ENCODE measurements around the gene CD40LG. TPM values are rescaled to one million over a fixed set of nuclear protein-coding genes. Genes with fewer than 3 reads are reported as not detected.
A peak's percentile ranks its signal among the peaks of the same experiment; 100 is the strongest.

The CD40LG gene
- total and polyA plus RNA-seq, 10 donors = 1.3 to 8.7 (median 2.4) TPM

- 87 to 96% (median 95%) methylated on average over 4 of the region's 4 CpGs for WGBS, 5 donors
- no peak for DNase-seq
- Histone ChIP-seq H3K27ac (no peak overlapping the region), H3K9me3 (no peaks in the 10 kb centered on the region), H3K4me1 (no peaks in the 10 kb centered on the region), H3K4me3 (no peak overlapping the region), H3K36me3 (no peaks in the 10 kb centered on the region), H3K27me3 (replicated peaks in 1 of 7) (no peaks in the 10 kb centered on the region)
- no peak for TF ChIP-seq CTCF (IDR thresholded peaks at IDR 0.05 in 8 of 11, conservative IDR thresholded peaks at IDR 0.05 in 3 of 11)
- no peak for TF ChIP-seq POLR2A (IDR thresholded peaks at IDR 0.05)
- no peak for TF ChIP-seq POLR2AphosphoS5 (IDR thresholded peaks at IDR 0.05)
- intact Hi-C loops (cut with DNase I; ENCODE audit: low total_unique reads) = no loop called here
Measured at GRCh38 chrX:136622568-136622967, 25.4 kb upstream of the CD40LG start.

DNA sequence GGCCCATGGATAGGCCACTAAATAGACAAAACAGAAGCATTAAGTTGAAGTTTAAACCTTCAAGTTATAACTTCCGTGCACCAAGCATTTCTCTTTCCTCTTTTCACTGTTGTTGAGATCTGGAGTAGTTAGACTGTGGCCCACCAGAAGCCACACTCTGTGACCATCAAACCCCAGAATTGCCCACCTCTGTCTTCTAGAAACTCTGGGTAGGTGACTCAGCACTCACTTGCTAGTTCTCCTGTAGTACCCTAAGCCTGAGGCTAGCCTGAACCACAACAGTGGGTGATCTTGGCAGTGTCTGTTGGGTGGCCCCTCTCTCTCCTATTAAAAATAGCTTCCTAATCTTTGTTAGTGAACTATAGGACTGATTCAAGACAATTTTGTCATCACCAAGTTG lies 24.6 kb upstream of the CD40LG start:
- Histone ChIP-seq H3K36me3 (no peaks in the 10 kb centered on the region), H3K27me3 (replicated peaks in 1 of 7) (no peaks in the 10 kb centered on the region), H3K4me3 (no peak overlapping the region), H3K4me1 (peaks cover 0 to 3% (median 0%) of the 10 kb centered on the region in 6 donors), H3K9me3 (no peaks in the 10 kb centered on the region), H3K27ac (no peak overlapping the region)
- WGBS, 5 donors = 31 to 71% (median 38%) methylated on average over 1 of the region's 1 CpG
- no peak for TF ChIP-seq CTCF (IDR thresholded peaks at IDR 0.05 in 8 of 11, conservative IDR thresholded peaks at IDR 0.05 in 3 of 11)
- TF ChIP-seq POLR2A (IDR thresholded peaks at IDR 0.05) = no peak
- no peak for TF ChIP-seq POLR2AphosphoS5 (IDR thresholded peaks at IDR 0.05)
- no peak for DNase-seq
- intact Hi-C loops (cut with DNase I; ENCODE audit: low total_unique reads) = no loop called here

GRCh38 chrX:136625246-136625645 lies 22.7 kb upstream of the CD40LG start:
- intact Hi-C loops (cut with DNase I; ENCODE audit: low total_unique reads) = no loop called here
- no peak for DNase-seq
- Histone ChIP-seq H3K4me1 (peaks cover 0 to 17% (median 0%) of the 10 kb centered on the region in 6 donors), H3K9me3 (no peaks in the 10 kb centered on the region), H3K36me3 (no peaks in the 10 kb centered on the region), H3K27ac (no peak overlapping the region), H3K4me3 (no peak overlapping the region), H3K27me3 (replicated peaks in 1 of 7) (no peaks in the 10 kb centered on the region)
- 80 to 100% (median 89%) methylated on average over 2 of the region's 2 CpGs for WGBS, 5 donors
- no peak for TF ChIP-seq CTCF (IDR thresholded peaks at IDR 0.05 in 8 of 11, conservative IDR thresholded peaks at IDR 0.05 in 3 of 11)
- TF ChIP-seq POLR2AphosphoS5 (IDR thresholded peaks at IDR 0.05) = no peak

DNA sequence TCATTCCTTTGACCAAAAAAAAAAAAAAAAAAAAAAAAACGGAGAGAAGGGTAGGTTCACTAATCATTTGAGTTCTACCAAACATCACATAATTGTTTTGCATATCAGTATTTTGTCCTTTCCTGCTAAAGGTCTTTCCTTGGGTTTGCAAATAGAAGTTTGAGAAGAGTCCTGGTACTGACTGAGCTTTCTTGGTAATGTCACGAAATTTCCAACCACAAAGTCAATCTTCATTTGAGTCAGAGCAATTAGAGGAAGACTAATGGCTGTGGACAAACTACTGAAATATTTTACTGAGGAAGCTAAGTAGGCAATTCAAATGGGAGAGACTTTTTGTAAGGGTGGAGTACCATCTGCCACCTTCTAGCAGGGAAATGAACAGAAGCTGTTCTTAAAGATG lies 21.7 kb upstream of the CD40LG start:
- intact Hi-C loops (cut with DNase I; ENCODE audit: low total_unique reads) = no loop called here

More for the DNA sequence above, 21.7 kb upstream of the CD40LG start:
- TF ChIP-seq CTCF (IDR thresholded peaks at IDR 0.05 in 8 of 11, conservative IDR thresholded peaks at IDR 0.05 in 3 of 11) (no peak), POLR2A (IDR thresholded peaks at IDR 0.05) (no peak), POLR2AphosphoS5 (IDR thresholded peaks at IDR 0.05) (no peak)
- 35 to 80% (median 47%) methylated on average over 2 of the region's 2 CpGs for WGBS, 5 donors
- Histone ChIP-seq H3K9me3 (no peaks in the 10 kb centered on the region), H3K36me3 (no peaks in the 10 kb centered on the region), H3K4me1 (peaks cover 0 to 17% (median 0%) of the 10 kb centered on the region in 6 donors), H3K27ac (peak overlapping the region in 2 of 8 donors; percentile 4 to 28), H3K27me3 (replicated peaks in 1 of 7) (no peaks in the 10 kb centered on the region), H3K4me3 (no peak overlapping the region)
- DNase-seq = no peak

Measured in spleen (tissue), 11 donors.